H1 (cell line): ENCODE data around the gene SLC39A13. TPM values are rescaled to one million over a fixed set of nuclear protein-coding genes. Genes with fewer than 3 reads are reported as not detected.

Experiments
- RNF2 ChIP-seq: fragments of 200-900, 300-1000 bp; sonication (generic); IDR thresholded peaks from 2 replicates; pipeline ENCODE4 v1.7.1; 2016; ENCODE audit warnings: borderline replicate concordance, low read depth, mild to moderate bottlenecking, antibody characterized with exemption, low read length; ENCODE audit not compliant: poor library complexity, severe bottlenecking; ENCODE audit errors: missing control alignments
- ZNF274 ChIP-seq: IDR thresholded peaks from 2 replicates; pipeline ENCODE4 v1.7.0; 2012; ENCODE audit warnings: low read length, borderline replicate concordance; ENCODE audit errors: extremely low read depth
- polyA plus RNA-seq, 7 experiments: library from polyadenylated mRNA; depleted of rRNA in 3 of 7; stranded (reverse) in 5 of 7; unstranded in 2 of 7; fragments of >200 nt in 5 of 7; fragments of 200-250 nt in 2 of 7; gene quantifications; 1 replicate in 5 of 7; 2 replicates in 1 of 7; 4 replicates in 1 of 7; pipeline versions ENCODE4 v1.2.1 to v1.2.3, GENCODE V29; 2011 to 2013; ENCODE audit warnings: missing spikeins in 2 of 7, mixed read lengths in 2 of 7
- total RNA-seq: library from RNA; stranded (reverse); fragmentation: NEBNext Ultra II Directional; extraction: Animal tissue kit (Norgen Biotek cat#: 25700); gene quantifications from 2 replicates; pipeline ENCODE4 v1.2.1, GENCODE V29; 2021

SLC39A13 gene
- total and polyA plus RNA-seq, 2 of the 8 experiments (the other 6 are each of a cell fraction or from before 2014, with no cell fraction given) = 23.2 to 30.0 TPM

DNA sequence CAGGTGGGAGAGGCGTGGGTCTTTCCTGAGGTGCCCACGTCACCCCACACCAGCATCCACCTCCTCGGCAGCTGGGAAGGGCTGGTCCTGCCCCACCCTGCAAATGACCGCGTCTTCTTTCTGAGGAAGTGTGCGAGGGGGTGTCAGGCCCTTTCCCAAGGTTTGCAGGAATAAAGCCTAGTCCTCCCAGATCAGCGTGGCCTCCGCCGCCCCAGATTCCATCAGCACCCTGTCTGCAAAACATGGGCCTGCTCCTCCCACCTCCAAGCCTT, 14.4 kb upstream of the SLC39A13 start (continued):
- TF ChIP-seq RNF2 = no peak
- no peak for TF ChIP-seq ZNF274
- TF ChIP-seq, all 59 proteins: peak for 0
